Psoas muscle (tissue), 8 donors: ENCODE data around the gene DPP4. TPM values are rescaled to one million over a fixed set of nuclear protein-coding genes. Genes with fewer than 3 reads are reported as not detected.

Experiments used
- ATAC-seq, 4 donors: fragments of 200-7000 bp; cut with Tn5 transposase; one replicate each; pipeline ENCODE4 v1.9.1; 2020; ENCODE audit warnings: moderate library complexity in 3 of 4, mild to moderate bottlenecking in 2 of 4
- DNase-seq, 2 donors: peaks; one replicate each; pipeline ENCODE4 v3.0.0-alpha.2; 2020
- H3K27ac ChIP-seq: fragments of 200-600 bp; one replicate; pipeline ENCODE4 v1.8.0; 2022
- H3K27me3 ChIP-seq, 3 donors: fragments of 200-600 bp in 1 of 3; one replicate each; pipeline versions ENCODE4 v1.6.1 to v1.8.0; 2013 to 2022; ENCODE audit warnings: low read length in 2 of 3, mild to moderate bottlenecking in 2 of 3, moderate library complexity in 1 of 3; ENCODE audit not compliant: insufficient read depth in 3 of 3
- H3K36me3 ChIP-seq, 2 donors: fragments of 200-600 bp in 1 of 2; one replicate each; pipeline versions ENCODE4 v1.6.1 to v1.8.0; 2013 to 2022; ENCODE audit warnings: low read depth in 1 of 2, mild to moderate bottlenecking in 1 of 2, moderate library complexity in 1 of 2; ENCODE audit not compliant: insufficient read depth in 1 of 2
- H3K4me1 ChIP-seq: fragments of 200-600 bp; one replicate; pipeline ENCODE4 v1.8.0; 2022
- H3K4me3 ChIP-seq: fragments of 200-600 bp; one replicate; pipeline ENCODE4 v1.8.0; 2022; ENCODE audit warnings: mild to moderate bottlenecking
- H3K9me3 ChIP-seq: fragments of 200-600 bp; one replicate; pipeline ENCODE4 v1.8.0; 2022
- WGBS, 3 donors: extraction: QIAGEN DNeasy Blood & Tissue Kit; methylation state at CpG; one replicate each; pipeline versions ENCODE4 v1.1.6 to v1.1.7; 2013; 5-methylcytosine and 5-hydroxymethylcytosine counted together
- intact Hi-C, 2 donors: fragments of 100-400 bp; cut with DNase I; formaldehyde crosslinking; loops; one replicate each; pipeline versions ENCODE4 v1.11.0 to v1.14.2; 2022
- polyA plus RNA-seq, 3 donors: library from polyadenylated mRNA; stranded (reverse); fragments of 200-250 nt; gene quantifications; one replicate each; pipeline ENCODE4 v1.2.3, GENCODE V29; 2013
- total RNA-seq, 4 donors: library from RNA; stranded (reverse); fragmentation: NEBNext Ultra II Directional in 2 of 4; extraction: Animal tissue kit (Norgen Biotek cat#: 25700) in 2 of 4; gene quantifications; one replicate each; pipeline versions ENCODE4 v1.2.1 to v1.2.4, GENCODE V29; 2021 to 2023
- TF ChIP-seq, protein P1 (sequence below): fragments of 200-600 bp; IDR thresholded peaks from one replicate; pipeline ENCODE4 v1.8.0; 2022; ENCODE audit warnings: antibody characterized with exemption
- donor health status: healthy with polysubstance abuse.
- donor health status: DM: no; HTN: no; CAD: no; lungs with moderate emphysema.
- donor health status: Bipolar disorder and iron deficiency.
- donor health status: healthy.
- donor health status: DM: yes; HTN: yes; CAD: no.
- donor health status: DM: no; HTN: no; CAD: no.
- donor health status: DM: no; HTN: no; CAD: no.
- donor health status: DM: yes; HTN: yes; CAD: no.

DPP4 gene
- total and polyA plus RNA-seq, 7 donors: 0.25 to 3.1 (median 0.80) TPM

GRCh38 chr2:162091325-162092007, 17.5 kb upstream of the DPP4 start:
- ATAC-seq (no peak), DNase-seq (no peak)
- TF ChIP-seq, protein P1, sequence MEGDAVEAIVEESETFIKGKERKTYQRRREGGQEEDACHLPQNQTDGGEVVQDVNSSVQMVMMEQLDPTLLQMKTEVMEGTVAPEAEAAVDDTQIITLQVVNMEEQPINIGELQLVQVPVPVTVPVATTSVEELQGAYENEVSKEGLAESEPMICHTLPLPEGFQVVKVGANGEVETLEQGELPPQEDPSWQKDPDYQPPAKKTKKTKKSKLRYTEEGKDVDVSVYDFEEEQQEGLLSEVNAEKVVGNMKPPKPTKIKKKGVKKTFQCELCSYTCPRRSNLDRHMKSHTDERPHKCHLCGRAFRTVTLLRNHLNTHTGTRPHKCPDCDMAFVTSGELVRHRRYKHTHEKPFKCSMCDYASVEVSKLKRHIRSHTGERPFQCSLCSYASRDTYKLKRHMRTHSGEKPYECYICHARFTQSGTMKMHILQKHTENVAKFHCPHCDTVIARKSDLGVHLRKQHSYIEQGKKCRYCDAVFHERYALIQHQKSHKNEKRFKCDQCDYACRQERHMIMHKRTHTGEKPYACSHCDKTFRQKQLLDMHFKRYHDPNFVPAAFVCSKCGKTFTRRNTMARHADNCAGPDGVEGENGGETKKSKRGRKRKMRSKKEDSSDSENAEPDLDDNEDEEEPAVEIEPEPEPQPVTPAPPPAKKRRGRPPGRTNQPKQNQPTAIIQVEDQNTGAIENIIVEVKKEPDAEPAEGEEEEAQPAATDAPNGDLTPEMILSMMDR: no peak
- H3K36me3 ChIP-seq: no peaks in the 10 kb centered on the region
- no peaks in the 10 kb centered on the region for H3K27me3 ChIP-seq
- H3K9me3 ChIP-seq: no peaks in the 10 kb centered on the region
- 70 to 81% (median 78%) methylated on average over 7 of the region's 7 CpGs for WGBS, 3 donors
- H3K27ac ChIP-seq: no peak overlapping the region
- no peaks in the 10 kb centered on the region for H3K4me1 ChIP-seq
- H3K4me3 ChIP-seq: no peak overlapping the region
- intact Hi-C loops: no loop called here

- intact Hi-C loops: no loop called here
- Histone ChIP-seq H3K27me3 (peaks cover 0 to 2% (median 0%) of the 10 kb centered on the region in 3 donors), H3K4me1 (no peaks in the 10 kb centered on the region), H3K36me3 (no peaks in the 10 kb centered on the region), H3K9me3 (no peaks in the 10 kb centered on the region), H3K4me3 (no peak overlapping the region), H3K27ac (no peak overlapping the region)
- ATAC-seq: no peak
- 52 to 56% (median 56%) methylated on average over 1 of the region's 1 CpG for WGBS, 3 donors
- TF ChIP-seq, protein P1: no peak
- no peak for DNase-seq
These were observed 16.1 kb upstream of the DPP4 start for GRCh38 chr2:162090109-162090508.

GRCh38 chr2:162086904-162087303, 12.9 kb upstream of the DPP4 start:
- intact Hi-C loops: no loop called here
- TF ChIP-seq, protein P1: no peak

DNA sequence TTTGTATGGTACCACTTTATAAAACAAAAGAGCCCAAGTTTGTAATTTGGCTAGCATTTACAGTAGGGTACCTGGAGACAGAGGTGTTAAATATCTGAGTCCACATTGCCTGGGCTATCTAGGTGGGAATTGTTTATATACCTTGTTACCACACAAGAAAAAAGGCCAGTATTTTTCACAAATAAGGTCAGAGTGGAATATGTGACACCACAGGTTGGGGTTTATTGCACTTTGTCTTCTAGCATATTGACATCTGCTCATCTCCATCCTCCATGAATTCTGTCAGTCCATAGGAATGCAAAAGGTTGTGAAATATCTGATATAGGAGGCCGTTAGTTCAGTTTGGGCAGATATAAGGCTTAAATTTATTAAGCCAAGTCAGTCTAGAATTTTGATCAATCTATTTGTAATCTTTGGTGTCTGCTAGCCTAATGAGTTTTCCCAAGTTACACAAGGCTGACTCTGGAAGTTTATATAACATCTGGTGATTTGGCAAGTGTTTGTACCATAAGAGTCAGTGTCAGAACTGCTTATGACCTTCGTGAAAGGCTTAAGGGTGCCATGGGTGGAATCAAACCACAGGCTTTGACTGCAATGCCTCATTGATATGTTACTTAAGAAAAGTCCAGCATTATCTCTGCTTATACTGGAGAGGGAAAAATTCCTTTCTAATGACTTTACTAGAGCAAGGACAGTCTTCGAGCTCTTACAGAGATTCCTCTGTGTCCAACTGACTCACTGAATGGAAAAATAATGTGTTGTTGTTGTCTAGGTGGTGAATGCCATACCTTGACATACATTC, 11.3 kb upstream of the DPP4 start:
- intact Hi-C loops: no loop called here
- no peak for DNase-seq
- Histone ChIP-seq H3K27ac (no peak overlapping the region), H3K9me3 (no peaks in the 10 kb centered on the region), H3K27me3 (peaks cover 0 to 5% (median 0%) of the 10 kb centered on the region in 3 donors), H3K4me1 (no peaks in the 10 kb centered on the region), H3K4me3 (no peak overlapping the region), H3K36me3 (no peaks in the 10 kb centered on the region)
- no peak for ATAC-seq
- 67 to 73% (median 70%) methylated on average over 3 of the region's 3 CpGs for whole genome bisulfite sequencing, 3 donors
- TF ChIP-seq, protein P1: no peak

More at GRCh38 chr2:162086904-162087303, 12.9 kb upstream of the DPP4 start:
- no peak overlapping the region for H3K27ac ChIP-seq
- ATAC-seq: no peak
- H3K4me3 ChIP-seq: no peak overlapping the region
- 78 to 88% (median 84%) methylated on average over 2 of the region's 2 CpGs for WGBS, 3 donors
- no peaks in the 10 kb centered on the region for H3K36me3 ChIP-seq
- H3K4me1 ChIP-seq: no peaks in the 10 kb centered on the region
- H3K9me3 ChIP-seq: no peaks in the 10 kb centered on the region
- DNase-seq: no peak
- H3K27me3 ChIP-seq: peaks cover 0 to 5% (median 0%) of the 10 kb centered on the region in 3 donors
